GM23338 (cell line): ENCODE results near the gene KRT7. TPM values are rescaled to one million over a fixed set of nuclear protein-coding genes. Genes with fewer than 3 reads are reported as not detected.
"Not testable (repeated sequence)": the region's sequence is repeated elsewhere in the genome, so short reads cannot be mapped to it uniquely, and the experiment has no call there.

Source experiments
- ATAC-seq: fragments of 200-7000 bp; cut with Tn5 transposase; 3 replicates; pipeline ENCODE4 v1.9.1; 2020
- DNase-seq: peaks from one replicate; pipeline ENCODE4 v3.0.0-alpha.2; 2015; ENCODE audit warnings: low spot score
- H2AFZ ChIP-seq: fragments of 200-600 bp; sonication (generic); 2 replicates; pipeline ENCODE4 v1.8.0; 2016; ENCODE audit warnings: antibody characterized with exemption, mild to moderate bottlenecking, moderate library complexity
- H3F3A ChIP-seq: fragments of 200-600 bp; sonication (generic); replicated peaks from 2 replicates; pipeline ENCODE4 v1.8.0; 2017; ENCODE audit warnings: antibody characterized with exemption, mixed run types, low read depth
- H3K27ac ChIP-seq: fragments of 200-600 bp; sonication (generic); 2 replicates; pipeline ENCODE4 v1.6.1; 2016; ENCODE audit warnings: low read depth
- H3K27me3 ChIP-seq: fragments of 200-600 bp; sonication (generic); 2 replicates; pipeline ENCODE4 v1.8.0; 2016; ENCODE audit warnings: mild to moderate bottlenecking, mixed run types, moderate library complexity; ENCODE audit not compliant: insufficient read depth
- H3K36me3 ChIP-seq: fragments of 200-600 bp; sonication (generic); 2 replicates; pipeline ENCODE4 v1.8.0; 2016; ENCODE audit warnings: mild to moderate bottlenecking; ENCODE audit not compliant: insufficient read depth
- H3K4me1 ChIP-seq: fragments of 200-600 bp; sonication (generic); 2 replicates; pipeline ENCODE4 v1.8.0; 2016; ENCODE audit warnings: mild to moderate bottlenecking, moderate library complexity; ENCODE audit not compliant: insufficient read depth
- H3K4me2 ChIP-seq: fragments of 200-600 bp; sonication (generic); 2 replicates; pipeline ENCODE4 v1.7.1; 2017; ENCODE audit warnings: mixed run types
- H3K4me3 ChIP-seq: fragments of 200-600 bp; sonication (generic); 2 replicates; pipeline ENCODE4 v1.6.1; 2016; ENCODE audit warnings: mixed run types
- H3K79me2 ChIP-seq: fragments of 200-600 bp; sonication (generic); replicated peaks from 2 replicates; pipeline ENCODE4 v1.8.0; 2017; ENCODE audit warnings: mild to moderate bottlenecking; ENCODE audit not compliant: insufficient read depth
- H3K9me2 ChIP-seq: fragments of 200-600 bp; sonication (generic); 2 replicates; pipeline ENCODE4 v1.8.0; 2017; ENCODE audit not compliant: insufficient read depth
- H4K20me1 ChIP-seq: fragments of 200-600 bp; sonication (generic); replicated peaks from 2 replicates; pipeline ENCODE4 v1.8.0; 2017; ENCODE audit warnings: mild to moderate bottlenecking; ENCODE audit not compliant: insufficient read depth
- H3K27ac Mint-ChIP-seq: 2 replicates; pipeline ENCODE4 v1.8.0; 2020; ENCODE audit warnings: inconsistent platforms, mild to moderate bottlenecking, moderate library complexity, mixed read lengths
- H3K27me3 Mint-ChIP-seq: 3 replicates; pipeline ENCODE4 v1.8.0; 2022; ENCODE audit warnings: low read depth, mild to moderate bottlenecking, moderate library complexity, mixed read lengths, inconsistent platforms; ENCODE audit not compliant: insufficient read depth, poor library complexity
- H3K36me3 Mint-ChIP-seq: 3 replicates; pipeline ENCODE4 v1.8.0; 2021; ENCODE audit warnings: low read depth, mild to moderate bottlenecking, inconsistent platforms, moderate library complexity, mixed read lengths
- H3K4me1 Mint-ChIP-seq: 3 replicates; pipeline ENCODE4 v1.8.0; 2020; ENCODE audit warnings: mild to moderate bottlenecking, inconsistent platforms, mixed read lengths
- H3K4me3 Mint-ChIP-seq: 3 replicates; pipeline ENCODE4 v1.8.0; 2021; ENCODE audit warnings: moderate library complexity, mild to moderate bottlenecking, inconsistent platforms, mixed read lengths
- H3K9me3 Mint-ChIP-seq: 3 replicates; pipeline ENCODE4 v1.8.0; 2020; ENCODE audit warnings: moderate library complexity, mild to moderate bottlenecking, inconsistent platforms, mixed read lengths
- polyA plus RNA-seq: library from polyadenylated mRNA; unstranded; fragments of >200 nt; fragmentation: Nextera tagmentation; extraction: Ambion mirVana; gene quantifications from 2 replicates; pipeline ENCODE4 v1.2.1, GENCODE V29; 2016
- total RNA-seq: library from RNA; depleted of rRNA; stranded (reverse); fragments of >200 nt; shearing (Covaris generic); gene quantifications from 2 replicates; pipeline ENCODE4 v1.2.3, GENCODE V29; 2014
- TF ChIP-seq, protein P1 (sequence below), 2 experiments: fragments of 200-600 bp in 1 of 2; sonication (generic) in 1 of 2; conservative IDR thresholded peaks; 2 replicates each; pipeline versions ENCODE4 v1.5.1 to v1.6.1; 2016 to 2017; ENCODE audit warnings: antibody characterized with exemption in 2 of 2, low read depth in 2 of 2, mild to moderate bottlenecking in 2 of 2, moderate library complexity in 1 of 2

Gene KRT7
- total and polyA plus RNA-seq, 2 experiments from 2014 or later, result 6.5 to 9.4 TPM

DNA sequence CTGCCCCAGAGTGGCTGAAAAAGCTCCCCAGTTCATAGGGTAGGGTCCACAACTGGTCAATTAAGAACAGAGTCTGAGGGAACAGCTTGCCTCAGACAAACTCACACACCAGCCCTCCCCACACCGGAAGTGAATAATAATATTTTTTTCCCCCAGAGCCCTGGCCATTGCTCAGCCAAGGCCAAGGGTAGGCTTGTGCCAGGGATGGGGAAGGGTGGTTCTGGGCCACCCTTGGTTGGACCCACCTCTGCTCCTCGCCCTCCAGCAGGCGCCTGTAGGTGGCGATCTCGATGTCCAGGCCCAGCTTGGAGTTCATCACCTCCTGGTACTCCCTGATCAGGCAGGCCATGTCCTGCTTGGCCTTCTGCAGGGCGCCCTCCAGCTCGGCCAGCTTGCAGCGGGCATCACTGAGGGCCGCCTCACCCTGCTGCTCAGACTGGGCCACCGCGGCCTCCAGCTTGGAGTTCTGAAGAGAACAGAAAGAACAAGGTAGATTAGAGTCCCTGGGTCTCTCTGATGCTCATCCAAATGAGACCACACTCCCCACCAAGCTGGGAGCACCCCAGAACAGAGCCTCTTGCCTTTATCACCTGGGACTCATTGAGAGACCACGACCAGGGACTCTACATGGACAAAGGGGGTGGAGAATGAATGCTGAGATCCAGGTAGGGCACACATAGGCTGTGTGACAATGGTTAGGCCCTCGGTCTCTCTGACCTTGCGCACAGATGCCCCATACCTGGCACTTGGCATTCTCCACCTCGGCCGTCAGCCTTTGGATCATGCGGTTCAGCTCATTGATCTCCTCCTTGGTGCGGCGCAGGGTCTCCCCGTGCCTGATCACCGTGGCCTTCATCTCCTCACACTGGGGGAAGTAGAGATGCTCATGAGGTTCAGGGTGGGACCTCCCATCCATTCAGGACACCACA is 54.1 kb downstream of the KRT7 start:
- TF ChIP-seq, protein P1, sequence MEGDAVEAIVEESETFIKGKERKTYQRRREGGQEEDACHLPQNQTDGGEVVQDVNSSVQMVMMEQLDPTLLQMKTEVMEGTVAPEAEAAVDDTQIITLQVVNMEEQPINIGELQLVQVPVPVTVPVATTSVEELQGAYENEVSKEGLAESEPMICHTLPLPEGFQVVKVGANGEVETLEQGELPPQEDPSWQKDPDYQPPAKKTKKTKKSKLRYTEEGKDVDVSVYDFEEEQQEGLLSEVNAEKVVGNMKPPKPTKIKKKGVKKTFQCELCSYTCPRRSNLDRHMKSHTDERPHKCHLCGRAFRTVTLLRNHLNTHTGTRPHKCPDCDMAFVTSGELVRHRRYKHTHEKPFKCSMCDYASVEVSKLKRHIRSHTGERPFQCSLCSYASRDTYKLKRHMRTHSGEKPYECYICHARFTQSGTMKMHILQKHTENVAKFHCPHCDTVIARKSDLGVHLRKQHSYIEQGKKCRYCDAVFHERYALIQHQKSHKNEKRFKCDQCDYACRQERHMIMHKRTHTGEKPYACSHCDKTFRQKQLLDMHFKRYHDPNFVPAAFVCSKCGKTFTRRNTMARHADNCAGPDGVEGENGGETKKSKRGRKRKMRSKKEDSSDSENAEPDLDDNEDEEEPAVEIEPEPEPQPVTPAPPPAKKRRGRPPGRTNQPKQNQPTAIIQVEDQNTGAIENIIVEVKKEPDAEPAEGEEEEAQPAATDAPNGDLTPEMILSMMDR (conservative IDR thresholded peaks at IDR 0.05; ENCODE audit: low read depth in 2 of 2), result peak in 1 of 2 experiments; percentile 38; a peak in 3 of 4 replicates
- H3K4me1 Mint-ChIP-seq, result not testable (repeated sequence)

DNA sequence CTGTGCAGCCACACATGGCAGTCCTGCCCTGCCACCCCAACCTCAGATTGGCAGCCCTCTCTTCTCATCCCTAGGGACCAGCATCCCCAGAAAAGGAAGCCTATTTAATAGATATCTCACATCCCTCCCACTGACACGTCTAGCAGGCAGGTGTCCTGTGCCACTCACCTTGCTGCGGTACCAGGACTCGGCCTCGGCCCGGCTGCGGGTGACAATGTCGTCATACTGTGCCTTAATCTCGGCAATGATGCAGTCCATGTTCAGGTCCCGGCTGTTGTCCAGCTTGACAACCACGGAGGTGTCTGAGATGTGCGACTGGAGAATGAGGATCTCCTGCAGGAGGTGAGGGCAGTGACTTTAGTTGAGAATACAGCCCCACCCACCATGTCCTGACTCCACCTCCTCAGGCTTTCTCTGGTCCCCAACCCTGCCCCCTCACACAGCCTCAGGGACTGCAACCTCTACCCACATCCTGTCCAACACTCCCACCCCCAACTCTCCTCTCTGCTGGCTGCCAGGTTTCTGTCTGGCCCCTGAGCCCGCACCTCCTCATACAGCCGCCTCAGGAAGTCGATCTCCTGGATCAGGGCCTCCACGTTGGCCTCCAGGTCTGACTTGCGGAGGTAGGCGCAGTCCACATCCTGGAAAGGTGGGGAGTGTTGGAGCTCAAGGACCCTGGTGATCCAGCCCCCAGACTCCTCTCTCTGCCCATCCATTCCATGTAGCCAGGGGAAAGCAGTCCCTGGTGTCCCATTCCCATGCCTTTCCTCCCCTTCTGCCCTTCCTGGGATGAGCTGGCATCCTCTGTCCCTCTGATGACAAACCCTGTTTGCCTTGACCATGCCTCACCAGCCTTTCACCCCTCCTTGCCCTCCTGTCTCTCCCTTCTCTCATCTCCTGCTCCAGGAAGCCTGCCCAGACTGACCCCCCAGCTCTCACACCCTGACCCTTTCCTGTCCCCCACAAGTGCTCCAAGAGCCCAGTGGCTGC is 55.1 kb downstream of the KRT7 start:
- not testable (repeated sequence) for H3K27me3 ChIP-seq, H4K20me1 ChIP-seq, H3K27ac ChIP-seq, H3K9me2 ChIP-seq, H3K36me3 Mint-ChIP-seq, H3K4me2 ChIP-seq, H2AFZ ChIP-seq, H3K36me3 ChIP-seq, DNase-seq, H3K79me2 ChIP-seq, H3K4me3 Mint-ChIP-seq, H3K4me1 Mint-ChIP-seq, H3K9me3 Mint-ChIP-seq, H3F3A ChIP-seq, H3K27me3 Mint-ChIP-seq, H3K4me3 ChIP-seq, H3K4me1 ChIP-seq
- peak; percentile 74 for ATAC-seq
- H3K27ac Mint-ChIP-seq, result peak overlapping the region; percentile 17; the same call in 1 of the 2 replicates

More for the DNA sequence above, 54.1 kb downstream of the KRT7 start:
- not testable (repeated sequence) for H3K36me3 ChIP-seq, DNase-seq, H3F3A ChIP-seq, H3K79me2 ChIP-seq, H3K4me2 ChIP-seq, H3K4me3 ChIP-seq, H3K4me1 ChIP-seq, H2AFZ ChIP-seq, H3K27me3 Mint-ChIP-seq, H3K9me2 ChIP-seq, H3K27ac ChIP-seq, H3K36me3 Mint-ChIP-seq, H3K27ac Mint-ChIP-seq, H3K4me3 Mint-ChIP-seq, H3K27me3 ChIP-seq, H4K20me1 ChIP-seq, H3K9me3 Mint-ChIP-seq
- ATAC-seq, result peak; percentile 75

DNA sequence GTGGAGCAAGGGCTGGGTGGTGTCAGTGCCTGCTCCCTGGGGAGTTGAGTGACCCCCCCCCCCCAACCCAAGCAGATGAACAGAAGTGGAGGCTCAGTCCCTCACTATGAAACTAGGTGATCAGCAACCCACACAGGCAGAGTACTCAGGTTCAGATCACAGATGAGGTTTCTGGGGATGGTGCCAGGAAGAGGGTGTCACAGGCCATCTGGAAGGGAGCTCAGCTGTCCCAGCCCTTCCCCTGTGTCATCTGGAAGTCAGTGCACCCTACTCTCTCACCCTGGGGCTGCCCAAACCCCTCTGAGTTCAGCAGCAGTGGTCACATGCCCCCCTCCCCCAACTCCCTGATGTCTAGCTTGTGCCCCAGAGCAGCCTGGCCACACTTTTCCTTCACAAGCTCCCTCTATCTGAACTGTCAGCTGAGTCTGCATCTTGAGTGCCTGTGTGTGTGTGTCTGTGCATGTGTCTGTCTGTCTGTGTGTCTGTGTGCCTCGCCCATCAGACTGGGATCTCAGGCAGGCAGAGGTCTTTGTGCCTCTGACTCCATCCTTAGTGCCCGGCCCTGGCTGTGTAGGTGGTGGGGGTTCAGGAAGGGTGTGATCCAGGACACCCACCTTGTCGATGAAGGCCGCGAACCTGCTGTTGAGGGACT is 57.6 kb downstream of the KRT7 start:
- H3F3A ChIP-seq, H3K4me1 Mint-ChIP-seq, H2AFZ ChIP-seq, ATAC-seq, H3K4me3 Mint-ChIP-seq, H3K27ac ChIP-seq, H3K27me3 ChIP-seq, DNase-seq, H3K79me2 ChIP-seq, H3K27ac Mint-ChIP-seq, H3K4me3 ChIP-seq, H3K36me3 ChIP-seq, H3K27me3 Mint-ChIP-seq, H4K20me1 ChIP-seq, H3K36me3 Mint-ChIP-seq, H3K9me3 Mint-ChIP-seq, H3K4me1 ChIP-seq, H3K9me2 ChIP-seq, H3K4me2 ChIP-seq: not testable (repeated sequence)
